ENCODE data around the gene TMEM168. TPM values are rescaled to one million over a fixed set of nuclear protein-coding genes. Genes with fewer than 3 reads are reported as not detected.

The TMEM168 gene
- total and polyA plus RNA-seq, 12 donors = 9.6 to 23.7 (median 17.5) TPM

DNA sequence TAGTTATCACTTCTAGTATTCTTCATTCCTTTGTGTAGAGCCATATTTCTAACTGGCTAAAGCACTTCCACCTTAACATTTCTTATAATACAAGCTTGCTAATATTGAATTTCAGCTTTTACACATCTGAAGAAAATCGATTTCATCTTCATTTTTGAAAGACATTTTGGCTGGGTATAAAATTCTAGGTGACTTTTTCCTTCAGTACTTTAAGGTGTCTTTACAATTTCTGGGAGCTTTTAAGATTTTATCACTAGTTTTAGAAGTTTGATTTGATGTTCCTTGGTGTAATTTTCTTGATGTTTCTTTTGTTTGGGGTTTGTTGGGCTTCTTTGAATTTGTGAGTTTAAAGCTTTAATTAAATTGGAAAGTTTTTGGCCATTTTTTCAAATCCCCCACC lies 38.5 kb upstream of the TMEM168 start:
- Histone ChIP-seq H3K36me3 (peaks cover 0 to 67% (median 23%) of the 10 kb centered on the region in 9 donors), H3K27ac (no peak overlapping the region), H3K9me3 (peaks cover 0 to 27% (median 12%) of the 10 kb centered on the region in 11 donors), H3K4me1 (no peaks in the 10 kb centered on the region), H3K4me3 (no peak overlapping the region), H3K27me3 (no peaks in the 10 kb centered on the region)
- ATAC-seq (no peak), DNase-seq (no peak)
- 96 to 98% methylated on average over 1 of the region's 1 CpG for WGBS, 2 donors
- intact Hi-C loops (cut with DNase I) = no loop called here
- no peak for TF ChIP-seq CTCF (IDR thresholded peaks at IDR 0.05)

DNA sequence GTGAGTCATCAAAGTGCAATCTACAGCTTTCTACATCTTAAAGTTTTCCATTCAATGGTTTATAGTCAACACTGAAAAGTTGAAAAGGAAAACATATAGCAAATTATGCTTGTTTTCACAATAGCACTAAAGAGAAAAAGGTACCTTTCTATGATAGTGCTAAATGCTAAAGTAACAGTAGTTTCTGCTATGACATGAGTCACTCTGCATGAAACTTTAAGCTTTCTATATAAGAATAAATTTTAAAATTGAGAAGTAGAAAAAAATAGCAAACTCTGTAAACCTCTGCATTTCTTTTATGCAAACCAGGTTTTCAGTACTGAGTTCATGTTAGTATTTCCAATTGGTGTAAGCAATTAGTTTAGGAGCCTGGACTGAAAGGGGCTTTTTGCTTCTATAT lies 31.2 kb upstream of the TMEM168 start:
- Histone ChIP-seq H3K4me3 (no peak overlapping the region), H3K27ac (no peak overlapping the region), H3K27me3 (no peaks in the 10 kb centered on the region), H3K4me1 (no peaks in the 10 kb centered on the region), H3K9me3 (peaks cover 0 to 7% (median 0%) of the 10 kb centered on the region in 11 donors), H3K36me3 (peaks cover 0 to 64% (median 8%) of the 10 kb centered on the region in 9 donors)
- TF ChIP-seq CTCF (IDR thresholded peaks at IDR 0.05) = no peak
- intact Hi-C loops (cut with DNase I) = no loop called here
- no peak for ATAC-seq
- no peak for DNase-seq

GRCh38 chr7:112819536-112819935 lies 29.3 kb upstream of the TMEM168 start:
- no peaks in the 10 kb centered on the region for H3K4me1 ChIP-seq
- DNase-seq (no peak), ATAC-seq (no peak)
- no peak overlapping the region for H3K4me3 ChIP-seq
- H3K36me3 ChIP-seq = peaks cover 0 to 58% (median 8%) of the 10 kb centered on the region in 9 donors
- no peaks in the 10 kb centered on the region for H3K27me3 ChIP-seq
- H3K9me3 ChIP-seq = peaks cover 0 to 13% (median 0%) of the 10 kb centered on the region in 11 donors
- intact Hi-C loops (cut with DNase I) = no loop called here
- no peak overlapping the region for H3K27ac ChIP-seq
- WGBS, 2 donors = 96 to 97% methylated on average over 3 of the region's 3 CpGs
- no peak for TF ChIP-seq CTCF (IDR thresholded peaks at IDR 0.05)

DNA sequence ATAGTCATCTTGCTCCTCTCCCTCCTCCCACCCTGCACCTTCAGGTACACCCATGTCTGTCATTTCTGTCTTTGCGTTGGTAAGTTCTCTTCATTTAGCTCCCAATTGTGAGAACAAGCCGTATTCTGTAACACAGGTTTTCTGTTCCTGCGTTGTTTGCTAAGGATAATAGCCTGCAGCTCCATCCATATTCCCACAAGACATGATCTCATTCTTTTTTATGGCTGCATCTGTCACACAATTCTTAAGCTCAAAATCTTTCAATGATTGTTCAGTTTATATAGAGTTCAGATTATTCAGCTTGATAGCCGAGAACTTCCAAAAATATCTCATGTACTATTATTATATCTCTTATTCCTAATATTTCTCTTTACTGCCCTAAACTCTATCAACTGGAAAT lies 16.0 kb upstream of the TMEM168 start:
- ATAC-seq = no peak
- H3K27ac ChIP-seq = no peak overlapping the region
- H3K9me3 ChIP-seq = no peaks in the 10 kb centered on the region
- no peak overlapping the region for H3K4me3 ChIP-seq
- intact Hi-C loops (cut with DNase I) = no loop called here
- WGBS, 2 donors = 81 to 84% methylated on average over 4 of the region's 4 CpGs
- no peaks in the 10 kb centered on the region for H3K36me3 ChIP-seq
- H3K4me1 ChIP-seq = no peaks in the 10 kb centered on the region
- no peak for DNase-seq
- TF ChIP-seq CTCF (IDR thresholded peaks at IDR 0.05) = no peak
- H3K27me3 ChIP-seq = no peaks in the 10 kb centered on the region
